BJ (cell line): ENCODE results near the gene NAA15. TPM values are rescaled to one million over a fixed set of nuclear protein-coding genes. Genes with fewer than 3 reads are reported as not detected.

ENCODE experiments used
- CTCF ChIA-PET: fragments of 350-600 bp; formaldehyde crosslinking; extraction: SDS; loops from one replicate; lab custom pipeline; 2021; ENCODE audit warnings: antibody characterized with exemption, inconsistent platforms; lab: Yijun Ruan, JAX
- POLR2A ChIA-PET: fragments of 300-600 bp; sonication (Branson Sonifier 250); formaldehyde crosslinking; extraction: SDS; loops from one replicate; lab custom pipeline; 2021; ENCODE audit warnings: antibody characterized with exemption; lab: Charles Lee
- DNase-seq: peaks from one replicate; pipeline ENCODE4 v3.0.0-alpha.2; 2011; ENCODE audit warnings: low read depth
- H3K27me3 ChIP-seq: 2 replicates; pipeline ENCODE4 v1.6.0; 2011; ENCODE audit warnings: low read length; ENCODE audit not compliant: control insufficient read depth, insufficient read depth
- H3K36me3 ChIP-seq: 2 replicates; pipeline ENCODE4 v1.5.1; 2011; ENCODE audit warnings: low read length; ENCODE audit not compliant: control insufficient read depth, insufficient read depth
- H3K4me3 ChIP-seq: 2 replicates; pipeline ENCODE4 v1.5.1; 2011; ENCODE audit warnings: low read depth, mild to moderate bottlenecking, control low read depth, low read length
- CTCF ChIP-seq: IDR thresholded peaks from 2 replicates; pipeline ENCODE4 v1.5.1; 2011; ENCODE audit warnings: low read depth, mild to moderate bottlenecking, control low read depth, inconsistent platforms, low read length, moderate library complexity; ENCODE audit not compliant: insufficient read depth
- polyA plus RNA-seq: library from polyadenylated mRNA; depleted of rRNA; stranded (reverse); fragments of >200 nt; gene quantifications from 2 replicates; pipeline ENCODE4 v1.2.3, GENCODE V29; 2011

The NAA15 gene
- polyA plus RNA-seq, 1 experiment, result 5.3 TPM

GRCh38 chr4:139300431-139301112 lies 733 bp upstream of the NAA15 start:
- ChIA-PET CTCF (interaction anchor here (1.0 to 2.5 kb wide), 7 partner anchors 11 to 120 kb away, joined by 3 to 13 read pairs (median 5); partner anchors contain the start of gene MGARP), POLR2A (interaction anchor here (0.6 kb wide), 2 partner anchors 9 to 11 kb away, joined by 3 to 4 read pairs; no protein-coding TSS in a partner anchor)
- H3K36me3 ChIP-seq, result no peaks in the 10 kb centered on the region
- no peak for DNase-seq
- TF ChIP-seq CTCF, result no peak
- peak overlapping the region; percentile 87 for H3K4me3 ChIP-seq
- no peaks in the 10 kb centered on the region for H3K27me3 ChIP-seq

- peak; percentile 45 for TF ChIP-seq CTCF
- no peak for DNase-seq
- no peaks in the 10 kb centered on the region for H3K36me3 ChIP-seq
- no peaks in the 10 kb centered on the region for H3K27me3 ChIP-seq
- POLR2A ChIA-PET, result interaction anchor here (0.5 to 0.6 kb wide), 2 partner anchors 21 to 102 kb away, joined by 3 to 9 read pairs; no protein-coding TSS in a partner anchor
- CTCF ChIA-PET, result interaction anchor here (0.6 to 2.5 kb wide), 8 partner anchors 10 to 359 kb away, joined by 3 to 13 read pairs (median 4); partner anchors contain the start of gene MGARP
- H3K4me3 ChIP-seq, result peak within 1 kb of the TSS; percentile 87
Measured at GRCh38 chr4:139301821-139302611, 711 bp downstream of the NAA15 start, which contains the start of gene NDUFC1. Gene NDUFC1 (minus strand): TSS chr4:139302477. CDS start chr4:139295798, 6,679 bp downstream.

GRCh38 chr4:139304920-139305319 lies 3.6 kb downstream of the NAA15 start:
- no peak for DNase-seq
- Histone ChIP-seq H3K36me3 (no peaks in the 10 kb centered on the region), H3K4me3 (no peak overlapping the region), H3K27me3 (no peaks in the 10 kb centered on the region)
- ChIA-PET POLR2A (no interaction called here), CTCF (no interaction called here)
- no peak for TF ChIP-seq CTCF

- no peak for DNase-seq
- Histone ChIP-seq H3K4me3 (no peak overlapping the region), H3K27me3 (no peaks in the 10 kb centered on the region), H3K36me3 (no peaks in the 10 kb centered on the region)
- ChIA-PET POLR2A (interaction anchor here (0.6 kb wide), 2 partner anchors 11 to 1356 kb away, joined by 3 to 8 read pairs; no protein-coding TSS in a partner anchor), CTCF (interaction anchor here (1.5 to 2.2 kb wide), 2 partner anchors 10 to 16 kb away, joined by 4 to 7 read pairs; partner anchors contain the start of gene NAA15)
- TF ChIP-seq CTCF, result no peak
Measured at GRCh38 chr4:139311909-139312308, 10.6 kb downstream of the NAA15 start.
